Measurements from ENCODE around the gene PCGF2.
A peak's percentile ranks its signal among the peaks of the same experiment; 100 is the strongest.

Gene PCGF2

GRCh38 chr17:38735161-38735997, 12.8 kb downstream of the PCGF2 start:
- H3K27ac ChIP-seq (ENCODE audit: low read depth, low read length, severe bottlenecking): peak overlapping the region; percentile 29
- H3K4me3 ChIP-seq (ENCODE audit: extremely low read depth, insufficient read depth, low read length, poor library complexity, severe bottlenecking): no peak overlapping the region
- H3K9me3 ChIP-seq (ENCODE audit: control insufficient read depth, low read length): no peaks in the 10 kb centered on the region
- WGBS, 2 experiments (ENCODE audit: insufficient coverage in 2 of 2): 66 to 88% methylated on average over 15 of the region's 23 CpGs
- H3K4me1 ChIP-seq (ENCODE audit: control insufficient read depth, insufficient read depth, low read length, poor library complexity, severe bottlenecking): peaks cover 12% of the 10 kb centered on the region
- H3K36me3 ChIP-seq (ENCODE audit: control insufficient read depth, insufficient read depth, low read length): peaks cover 80% of the 10 kb centered on the region

DNA sequence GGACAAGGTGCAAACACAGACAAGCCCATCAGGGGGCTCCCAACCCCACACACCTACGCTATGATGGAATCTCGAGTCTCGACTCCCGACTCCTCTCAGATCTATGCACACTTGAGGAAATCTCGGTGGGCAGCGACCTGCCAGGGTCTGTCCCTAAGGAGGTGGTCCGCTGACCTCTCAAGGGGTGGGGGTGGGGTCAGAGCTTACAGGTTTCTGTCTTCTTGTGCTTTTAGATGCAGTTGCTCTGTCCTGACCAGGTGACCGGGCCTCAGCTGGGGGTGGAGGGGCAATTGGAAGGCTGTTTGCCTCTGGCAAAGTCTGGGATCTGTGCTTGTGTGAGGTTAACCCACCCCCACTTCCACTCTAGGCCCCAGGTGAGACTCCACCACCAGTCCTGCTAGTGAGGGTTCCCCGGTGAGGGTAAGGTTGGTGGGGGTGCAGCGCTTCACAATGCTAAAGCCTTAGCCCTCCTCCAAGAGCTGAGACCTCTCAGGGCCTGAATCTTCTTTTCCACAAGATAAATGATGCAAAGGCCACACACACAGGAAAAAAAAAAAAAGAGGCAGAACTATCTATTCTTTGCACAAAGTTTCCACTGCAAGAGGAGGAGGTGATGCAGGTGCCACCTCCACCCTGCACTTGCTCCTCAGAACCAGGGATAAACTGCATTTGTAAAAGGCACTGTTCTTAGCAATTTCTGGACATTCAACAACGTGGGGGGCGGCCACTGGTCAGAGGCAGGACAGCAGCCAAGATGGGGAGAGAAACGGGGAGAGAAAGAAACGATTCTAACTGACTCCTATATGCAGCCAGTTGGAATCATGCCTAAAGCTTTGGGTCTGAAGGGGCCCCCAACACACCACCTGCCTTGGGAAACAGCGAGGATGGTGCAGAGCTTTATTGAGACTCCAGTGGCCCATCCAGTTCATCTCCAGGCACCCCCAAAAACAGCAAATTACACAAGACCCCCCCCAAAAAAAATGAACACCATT, 13.9 kb downstream of the PCGF2 start:
- WGBS, 2 experiments (ENCODE audit: insufficient coverage in 2 of 2): 82 to 94% methylated on average over 10 of the region's 15 CpGs
- Histone ChIP-seq H3K9me3 (ENCODE audit: control insufficient read depth, low read length) (no peaks in the 10 kb centered on the region), H3K4me3 (ENCODE audit: extremely low read depth, insufficient read depth, low read length, poor library complexity, severe bottlenecking) (no peak overlapping the region), H3K36me3 (ENCODE audit: control insufficient read depth, insufficient read depth, low read length) (peaks cover 72% of the 10 kb centered on the region), H3K4me1 (ENCODE audit: control insufficient read depth, insufficient read depth, low read length, poor library complexity, severe bottlenecking) (peaks cover 14% of the 10 kb centered on the region), H3K27ac (ENCODE audit: low read depth, low read length, severe bottlenecking) (no peak overlapping the region)

DNA sequence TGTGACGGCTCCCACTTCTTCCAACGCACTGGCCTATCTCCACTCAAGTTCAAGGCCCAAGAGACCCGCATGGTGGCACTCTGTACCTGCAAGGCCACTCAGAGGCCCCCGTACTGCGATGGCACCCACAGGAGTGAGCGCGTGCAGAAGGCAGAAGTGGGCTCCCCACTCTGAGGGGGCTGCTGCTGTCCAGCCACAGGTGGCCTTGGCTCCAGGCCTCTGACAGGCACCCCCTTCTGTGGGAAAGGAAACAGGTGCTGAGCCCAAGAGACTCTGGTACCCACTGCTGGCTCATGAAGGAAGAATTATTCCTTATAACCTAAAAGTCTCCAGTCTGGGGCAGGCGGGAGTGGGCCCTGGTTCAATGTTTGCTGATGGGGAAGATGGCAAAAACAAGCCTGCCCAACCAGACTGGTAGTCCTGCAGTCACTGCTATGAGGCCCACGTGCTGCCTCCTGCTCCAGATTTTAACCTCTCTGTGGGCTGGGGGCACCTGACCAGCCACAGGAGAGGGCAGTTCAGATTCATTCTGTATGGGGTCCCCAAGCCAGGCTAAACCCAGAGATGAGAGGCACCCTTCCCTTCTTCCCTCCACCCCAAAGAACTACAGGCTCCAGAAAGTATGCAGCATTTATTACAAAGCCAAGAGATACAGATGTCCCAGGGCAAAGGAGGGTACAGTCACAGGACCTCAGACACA, 14.7 kb downstream of the PCGF2 start:
- no peak overlapping the region for H3K4me3 ChIP-seq (ENCODE audit: extremely low read depth, insufficient read depth, low read length, poor library complexity, severe bottlenecking)
- H3K9me3 ChIP-seq (ENCODE audit: control insufficient read depth, low read length): no peaks in the 10 kb centered on the region
- no peak overlapping the region for H3K27ac ChIP-seq (ENCODE audit: low read depth, low read length, severe bottlenecking)
- H3K36me3 ChIP-seq (ENCODE audit: control insufficient read depth, insufficient read depth, low read length): peaks cover 63% of the 10 kb centered on the region
- peaks cover 16% of the 10 kb centered on the region for H3K4me1 ChIP-seq (ENCODE audit: control insufficient read depth, insufficient read depth, low read length, poor library complexity, severe bottlenecking)
- WGBS, 2 experiments (ENCODE audit: insufficient coverage in 2 of 2): 91 to 95% methylated on average over 6 to 9 of the region's 9 CpGs

DNA sequence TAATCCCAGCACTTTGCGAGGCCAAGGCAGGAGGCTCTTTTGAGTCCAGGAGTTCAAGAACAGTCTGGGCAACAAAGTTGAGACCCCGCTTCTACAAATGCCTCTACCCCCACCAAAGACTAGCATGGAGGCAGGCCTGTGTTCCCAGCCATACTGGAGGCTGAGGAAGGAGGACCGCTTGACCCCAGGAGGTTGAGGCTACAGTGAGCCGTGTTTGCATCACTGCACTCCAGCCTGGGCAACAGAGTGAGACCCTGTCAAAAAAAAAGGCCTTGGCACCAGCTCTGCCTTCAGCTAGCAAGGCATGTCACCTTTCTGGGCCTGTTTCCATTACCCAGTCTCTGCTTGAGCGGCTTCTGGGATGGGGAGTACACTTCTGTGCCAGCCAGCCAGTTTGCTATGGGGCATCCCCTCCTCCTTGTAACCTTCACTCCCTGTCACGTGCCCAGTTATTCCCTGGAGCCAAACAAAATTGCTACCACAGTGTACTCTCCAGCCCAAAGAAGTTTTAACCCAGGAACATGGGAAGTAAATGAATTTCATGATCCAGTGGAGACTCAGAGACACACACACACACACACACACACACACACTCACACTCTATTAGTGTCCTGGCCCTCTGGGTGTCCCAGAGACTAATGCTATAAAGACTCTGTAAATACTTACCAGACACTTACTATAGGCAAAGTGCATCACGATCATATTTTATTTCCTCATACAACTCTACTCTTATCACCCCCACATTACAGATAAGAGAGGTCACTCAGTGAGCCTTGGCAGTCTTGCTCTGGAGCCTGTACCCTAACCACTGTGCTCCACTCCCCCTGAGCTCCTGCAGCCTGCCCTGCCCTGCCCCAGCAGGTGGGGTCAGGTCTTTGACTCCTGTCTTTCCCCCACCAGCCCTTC, 15.5 kb downstream of the PCGF2 start:
- no peak overlapping the region for H3K27ac ChIP-seq (ENCODE audit: low read depth, low read length, severe bottlenecking)
- H3K9me3 ChIP-seq (ENCODE audit: control insufficient read depth, low read length): no peaks in the 10 kb centered on the region
- H3K4me1 ChIP-seq (ENCODE audit: control insufficient read depth, insufficient read depth, low read length, poor library complexity, severe bottlenecking): peaks cover 16% of the 10 kb centered on the region
- peaks cover 57% of the 10 kb centered on the region for H3K36me3 ChIP-seq (ENCODE audit: control insufficient read depth, insufficient read depth, low read length)
- 96 to 97% methylated on average over 4 to 5 of the region's 7 CpGs for WGBS, 2 experiments (ENCODE audit: insufficient coverage in 2 of 2)
- no peak overlapping the region for H3K4me3 ChIP-seq (ENCODE audit: extremely low read depth, insufficient read depth, low read length, poor library complexity, severe bottlenecking)

DNA sequence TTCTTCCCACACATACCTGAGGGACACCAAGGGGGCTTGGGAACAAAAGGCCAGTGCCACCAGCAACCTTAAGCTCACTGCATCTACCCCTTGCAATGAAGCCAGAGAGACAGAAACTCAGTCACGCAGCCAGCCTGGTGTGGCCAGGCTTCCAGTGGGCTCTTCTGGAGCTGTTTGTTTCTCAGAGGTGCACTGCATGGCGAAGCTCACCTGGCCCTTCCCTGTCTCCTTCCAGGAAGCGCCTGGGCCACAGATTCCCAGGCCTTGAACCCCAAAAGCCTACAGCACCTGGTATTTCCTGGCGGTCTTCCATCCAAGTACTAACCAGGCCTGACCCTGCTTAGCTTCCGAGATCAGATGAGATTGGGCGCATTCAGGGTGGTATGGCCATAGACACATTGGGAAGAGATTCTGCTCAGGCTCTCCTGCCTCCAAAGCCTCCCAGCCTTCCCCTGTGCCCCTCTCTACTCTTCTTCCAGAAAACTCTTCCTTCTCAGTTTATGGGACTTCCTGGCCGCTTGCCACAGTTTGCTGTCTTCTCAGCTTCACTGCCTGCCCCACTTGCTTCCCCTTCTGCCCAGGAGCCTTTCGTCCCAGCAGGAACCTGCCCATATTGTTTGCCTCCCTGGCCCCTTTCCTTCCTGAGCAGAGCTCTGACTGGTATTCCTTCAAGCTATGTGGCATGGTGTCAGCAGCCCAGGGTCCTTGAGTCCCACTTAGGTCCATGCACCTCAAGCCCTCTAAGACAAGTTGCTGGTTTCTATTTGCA, 16.4 kb downstream of the PCGF2 start:
- Histone ChIP-seq H3K9me3 (ENCODE audit: control insufficient read depth, low read length) (no peaks in the 10 kb centered on the region), H3K27ac (ENCODE audit: low read depth, low read length, severe bottlenecking) (peak overlapping the region; percentile 16), H3K4me3 (ENCODE audit: extremely low read depth, insufficient read depth, low read length, poor library complexity, severe bottlenecking) (no peak overlapping the region), H3K36me3 (ENCODE audit: control insufficient read depth, insufficient read depth, low read length) (peaks cover 48% of the 10 kb centered on the region), H3K4me1 (ENCODE audit: control insufficient read depth, insufficient read depth, low read length, poor library complexity, severe bottlenecking) (peaks cover 16% of the 10 kb centered on the region)
- 90 to 92% methylated on average over 8 of the region's 8 CpGs for WGBS, 2 experiments (ENCODE audit: insufficient coverage in 2 of 2)

- 29 to 31% methylated on average over 24 to 25 of the region's 27 CpGs for WGBS, 2 experiments (ENCODE audit: insufficient coverage in 2 of 2)
- no peaks in the 10 kb centered on the region for H3K9me3 ChIP-seq (ENCODE audit: control insufficient read depth, low read length)
- H3K27ac ChIP-seq (ENCODE audit: low read depth, low read length, severe bottlenecking): peak overlapping the region; percentile 86
- H3K36me3 ChIP-seq (ENCODE audit: control insufficient read depth, insufficient read depth, low read length): peaks cover 39% of the 10 kb centered on the region
- peak overlapping the region; percentile 54 for H3K4me3 ChIP-seq (ENCODE audit: extremely low read depth, insufficient read depth, low read length, poor library complexity, severe bottlenecking)
- peaks cover 16% of the 10 kb centered on the region for H3K4me1 ChIP-seq (ENCODE audit: control insufficient read depth, insufficient read depth, low read length, poor library complexity, severe bottlenecking)
Observed at GRCh38 chr17:38730526-38731379, 17.4 kb downstream of the PCGF2 start.

DNA sequence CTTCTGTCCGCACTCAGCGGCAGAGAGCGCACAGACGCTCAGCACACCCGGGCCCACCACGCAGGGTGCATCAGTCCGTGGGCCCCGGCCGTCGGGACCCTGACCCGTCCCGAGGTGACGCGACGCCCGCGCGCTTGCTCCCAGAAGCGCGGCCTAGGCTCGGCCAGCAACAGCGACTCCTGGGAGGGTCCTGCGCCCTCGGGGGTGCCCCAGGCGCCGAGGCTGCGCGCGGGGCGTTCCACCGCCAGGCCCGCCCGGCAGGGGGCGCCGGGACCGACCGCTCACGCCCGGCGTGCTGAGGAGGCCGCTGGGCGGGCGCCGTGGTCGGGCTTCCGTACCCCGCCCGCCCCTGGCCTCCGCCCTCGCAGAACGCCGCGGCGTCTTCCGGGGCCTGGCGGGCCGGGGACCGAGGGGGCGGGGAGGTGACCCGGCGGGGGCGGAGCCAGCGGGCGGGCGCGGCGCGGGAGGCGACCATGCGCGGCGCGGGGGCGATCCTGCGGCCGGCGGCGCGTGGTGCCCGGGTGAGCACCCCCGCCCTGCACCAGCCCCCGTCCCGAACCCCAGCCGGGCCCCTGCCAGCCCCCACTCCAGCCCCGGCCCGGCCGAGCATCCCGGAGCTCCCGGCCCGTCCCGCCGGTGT, 18.1 kb downstream of the PCGF2 start, which contains the start of gene CISD3:
TSS of gene CISD3 (plus strand) at position 456 of the 640 bp plus-strand sequence. CDS start at position 474, 18 bp downstream.
- Histone ChIP-seq H3K4me3 (ENCODE audit: extremely low read depth, insufficient read depth, low read length, poor library complexity, severe bottlenecking) (peak within 1 kb of the TSS; percentile 54), H3K4me1 (ENCODE audit: control insufficient read depth, insufficient read depth, low read length, poor library complexity, severe bottlenecking) (peaks cover 16% of the 10 kb centered on the region), H3K36me3 (ENCODE audit: control insufficient read depth, insufficient read depth, low read length) (peaks cover 32% of the 10 kb centered on the region), H3K27ac (ENCODE audit: low read depth, low read length, severe bottlenecking) (peak within 1 kb of the TSS; percentile 86), H3K9me3 (ENCODE audit: control insufficient read depth, low read length) (no peaks in the 10 kb centered on the region)
- WGBS, 2 experiments (ENCODE audit: insufficient coverage in 2 of 2): 1 to 4% methylated on average over 31 to 70 of the region's 92 CpGs

DNA sequence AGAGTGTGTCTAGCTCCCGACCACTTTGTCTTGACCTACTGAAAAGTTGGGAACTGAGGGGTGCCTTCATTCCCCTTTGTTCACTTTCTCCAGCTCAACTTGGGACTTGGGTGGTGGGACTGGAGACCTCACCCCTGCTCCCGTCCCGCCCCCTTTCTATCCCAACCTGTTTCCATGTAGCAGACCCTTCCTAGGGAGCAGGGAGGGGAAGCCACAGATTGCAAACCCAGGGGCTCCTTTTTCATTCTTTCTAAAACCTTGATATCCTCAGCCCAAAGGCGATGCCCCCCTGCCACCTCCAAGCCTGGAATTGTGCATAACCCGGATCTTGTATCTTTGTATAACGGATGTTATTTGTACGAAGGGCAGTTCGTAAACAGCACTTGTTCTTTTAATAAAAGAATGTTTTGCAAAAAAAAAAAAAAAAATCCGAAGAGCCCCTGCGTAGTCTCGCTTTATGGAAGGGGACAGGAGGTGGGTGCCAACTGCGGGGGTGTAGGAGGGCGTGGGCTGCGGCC, 18.7 kb downstream of the PCGF2 start:
- H3K4me1 ChIP-seq (ENCODE audit: control insufficient read depth, insufficient read depth, low read length, poor library complexity, severe bottlenecking): peaks cover 16% of the 10 kb centered on the region
- no peaks in the 10 kb centered on the region for H3K9me3 ChIP-seq (ENCODE audit: control insufficient read depth, low read length)
- H3K4me3 ChIP-seq (ENCODE audit: extremely low read depth, insufficient read depth, low read length, poor library complexity, severe bottlenecking): peak overlapping the region; percentile 54
- WGBS, 2 experiments (ENCODE audit: insufficient coverage in 2 of 2): 39 to 61% methylated on average over 8 to 9 of the region's 14 CpGs
- H3K27ac ChIP-seq (ENCODE audit: low read depth, low read length, severe bottlenecking): peak overlapping the region; percentile 49
- peaks cover 26% of the 10 kb centered on the region for H3K36me3 ChIP-seq (ENCODE audit: control insufficient read depth, insufficient read depth, low read length)

All from mesodermal cell (in vitro differentiated cells).